Endothelial cell of umbilical vein (primary cell): ENCODE measurements around the gene CDC45. TPM values are rescaled to one million over a fixed set of nuclear protein-coding genes. Genes with fewer than 3 reads are reported as not detected.

Experiments
- BruUV-seq: library from RNA; stranded (reverse); fragments of 400-500 nt; replicated peaks from 2 replicates; lab custom pipeline; 2021; lab: Mats Ljungman, UMichigan
- CTCF ChIA-PET: fragments of 300-600, 350-600 bp; sonication (Branson Sonifier 250); formaldehyde crosslinking; loops from one replicate; lab custom pipeline; 2021; ENCODE audit warnings: antibody characterized with exemption, inconsistent platforms; lab: Charles Lee
- POLR2A ChIA-PET: fragments of 300-600, 350-600 bp; sonication (Branson Sonifier 250); formaldehyde crosslinking; loops from one replicate; lab custom pipeline; 2021; ENCODE audit warnings: antibody characterized with exemption, inconsistent platforms; lab: Charles Lee
- DNase-seq: peaks from one replicate; pipeline ENCODE4 v3.0.0-alpha.2; 2011; ENCODE audit warnings: low read depth, low spot score
- FAIRE-seq: peaks from 2 replicates; lab custom pipeline; 2011; peaks lifted over from hg19 to GRCh38; lab: Jason Lieb, UNC
- H2AFZ ChIP-seq: 2 replicates; pipeline ENCODE4 v1.6.0; 2012; ENCODE audit warnings: low read depth, low read length, control low read depth, inconsistent platforms
- H3K27ac ChIP-seq: 2 replicates; pipeline ENCODE4 v1.5.1; 2011; ENCODE audit warnings: low read depth, mild to moderate bottlenecking, control low read depth, low read length, moderate library complexity; ENCODE audit not compliant: insufficient read depth
- H3K27me3 ChIP-seq, 2 experiments: 2 replicates each; pipeline versions ENCODE4 v1.6.0 to v1.6.1; 2011; ENCODE audit warnings: low read length in 2 of 2, mixed read lengths in 1 of 2; ENCODE audit not compliant: control insufficient read depth in 2 of 2, insufficient read depth in 2 of 2
- H3K36me3 ChIP-seq, 2 experiments: 2 replicates in 1 of 2; 3 replicates in 1 of 2; pipeline ENCODE4 v1.5.1; 2011; ENCODE audit warnings: low read length in 2 of 2, mild to moderate bottlenecking in 1 of 2, moderate library complexity in 1 of 2; ENCODE audit not compliant: control insufficient read depth in 2 of 2, insufficient read depth in 2 of 2; ENCODE audit errors: extremely low read depth in 1 of 2
- H3K4me1 ChIP-seq: 3 replicates; pipeline ENCODE4 v1.5.1; 2011; ENCODE audit warnings: mild to moderate bottlenecking, low read length; ENCODE audit not compliant: control insufficient read depth, insufficient read depth; ENCODE audit errors: extremely low read depth
- H3K4me2 ChIP-seq: 2 replicates; pipeline ENCODE4 v1.6.1; 2011; ENCODE audit warnings: low read length, control low read depth, mixed read lengths; ENCODE audit not compliant: insufficient read depth
- H3K4me3 ChIP-seq, 3 experiments: fragments of 200-600 bp in 1 of 3; sonication (generic), shearing (Covaris generic) in 1 of 3; replicated peaks in 1 of 3; 2 replicates each; pipeline ENCODE4 v1.5.1; 2011 to 2016; ENCODE audit warnings: control low read depth in 3 of 3, low read length in 3 of 3, mild to moderate bottlenecking in 2 of 3, inconsistent platforms in 1 of 3, low read depth in 1 of 3, moderate library complexity in 1 of 3; ENCODE audit not compliant: insufficient read depth in 1 of 3
- H3K79me2 ChIP-seq: 2 replicates; pipeline ENCODE4 v1.6.0; 2012; ENCODE audit warnings: low read length, inconsistent platforms; ENCODE audit not compliant: control insufficient read depth, insufficient read depth
- H3K9ac ChIP-seq: replicated peaks from 2 replicates; pipeline ENCODE3; 2011; ENCODE audit warnings: low read length, control low read depth; ENCODE audit not compliant: insufficient read depth; ENCODE audit errors: extremely low read depth
- H3K9me1 ChIP-seq: replicated peaks from 3 replicates; pipeline ENCODE4 v1.6.0; 2011; ENCODE audit warnings: mild to moderate bottlenecking, low read length; ENCODE audit not compliant: control insufficient read depth, insufficient read depth; ENCODE audit errors: extremely low read depth
- H3K9me3 ChIP-seq: replicated peaks from 2 replicates; pipeline ENCODE4 v1.5.1; 2012; ENCODE audit warnings: low read length, inconsistent platforms; ENCODE audit not compliant: control insufficient read depth, insufficient read depth
- H4K20me1 ChIP-seq: replicated peaks from 2 replicates; pipeline ENCODE3; 2011; ENCODE audit warnings: mild to moderate bottlenecking, low read length; ENCODE audit not compliant: control insufficient read depth, insufficient read depth; ENCODE audit errors: extremely low read depth
- CTCF ChIP-seq, 2 donors: IDR thresholded peaks; 1 replicate in 1 of 2; 2 replicates in 1 of 2; pipeline ENCODE4 v1.5.1; 2011; ENCODE audit warnings: low read length in 2 of 2, mild to moderate bottlenecking in 2 of 2, moderate library complexity in 2 of 2, control low read depth in 1 of 2, inconsistent platforms in 1 of 2, low read depth in 1 of 2; ENCODE audit not compliant: insufficient read depth in 1 of 2; ENCODE audit errors: extremely low read depth in 1 of 2
- EZH2 ChIP-seq: IDR thresholded peaks from 2 replicates; pipeline ENCODE4 v1.6.1; 2012; ENCODE audit warnings: borderline replicate concordance, low read depth, mild to moderate bottlenecking, moderate library complexity, low read length, inconsistent platforms; ENCODE audit not compliant: severe bottlenecking
- POLR2AphosphoS5 ChIP-seq: IDR thresholded peaks from 2 replicates; pipeline ENCODE4 v1.6.1; 2012; ENCODE audit warnings: low read depth, mild to moderate bottlenecking, control low read depth, low read length, moderate library complexity; ENCODE audit not compliant: insufficient read depth
- dilution Hi-C: fragments of 300-500 bp; cut with MboI; formaldehyde crosslinking; loops from one replicate; pipeline ENCODE4 v1.15.0; 2019; ENCODE audit warnings: low sequenced_read_pairs; ENCODE audit not compliant: extremely low pct_ligation_motif_present
- intact Hi-C: fragments of 100-400 bp; cut with micrococcal nuclease; formaldehyde crosslinking; loops from one replicate; pipeline ENCODE4 v1.10.0; 2022
- polyA plus RNA-seq, 4 experiments: library from polyadenylated mRNA; depleted of rRNA in 3 of 4; stranded (reverse) in 3 of 4; unstranded in 1 of 4; fragments of >200 nt; gene quantifications; 2 replicates each; pipeline versions ENCODE4 v1.2.1 to v1.2.3, GENCODE V29; 2011 to 2012; ENCODE audit warnings: missing spikeins in 1 of 4
- total RNA-seq: library from RNA; stranded (reverse); gene quantifications from 2 replicates; pipeline ENCODE4 v1.2.3, GENCODE V29; 2021

The CDC45 gene
- total and polyA plus RNA-seq, 2 donors (not counting 3 experiments of a cell fraction or from before 2014, with no cell fraction given), result 36.6 to 40.6 TPM

GRCh38 chr22:19554834-19555404 lies 75.2 kb downstream of the CDC45 start:
- DNase-seq, result peak; percentile 73
- peak overlapping the region; percentile 41 for H2AFZ ChIP-seq

More at GRCh38 chr22:19554834-19555404, 75.2 kb downstream of the CDC45 start:
- Histone ChIP-seq H3K27ac (no peak overlapping the region), H3K9me1 (no peaks in the 10 kb centered on the region), H3K4me1 (peaks cover 7% of the 10 kb centered on the region), H3K79me2 (no peaks in the 10 kb centered on the region), H3K27me3 (no peaks in the 10 kb centered on the region), H3K9ac (no peak overlapping the region), H3K4me2 (no peak overlapping the region), H3K4me3 (no peak overlapping the region), H4K20me1 (no peaks in the 10 kb centered on the region), H3K36me3 (no peaks in the 10 kb centered on the region), H3K9me3 (no peaks in the 10 kb centered on the region)
- ChIA-PET CTCF (interaction anchor here (0.7 to 2.2 kb wide), 22 partner anchors 10 to 375 kb away, joined by 3 to 12 read pairs (median 4); partner anchors contain the start of genes CDC45 and CLDN5), POLR2A (interaction anchor here (0.9 to 1.3 kb wide), 2 partner anchors 11 to 31 kb away, joined by 3 read pairs; partner anchors contain the start of gene CLDN5)
- dilution Hi-C loops, result no loop called here
- no TSS peak for BruUV-seq
- no peak for TF ChIP-seq EZH2
- TF ChIP-seq POLR2AphosphoS5, result no peak
- peak; percentile 13 to 34 for TF ChIP-seq CTCF (IDR thresholded peaks at IDR 0.05; ENCODE audit: extremely low read depth in 1 of 2, insufficient read depth in 1 of 2, low read depth in 1 of 2, low read length in 2 of 2)
- FAIRE-seq, result peak; percentile 80
- intact Hi-C loops, result no loop called here
